B cell (primary cell): Measurements from ENCODE around the gene IQCH. TPM values are rescaled to one million over a fixed set of nuclear protein-coding genes. Genes with fewer than 3 reads are reported as not detected.

Experiments used
- ATAC-seq: fragments of 200-7000 bp; cut with Tn5 transposase; one replicate; pipeline ENCODE4 v1.10.0; 2021; ENCODE audit warnings: low read depth, mild to moderate bottlenecking, moderate number of reproducible peaks, moderate library complexity
- CTCF ChIA-PET: fragments of 350-600 bp; sonication (Branson Sonifier 250); formaldehyde crosslinking; loops from one replicate; lab custom pipeline; 2021; ENCODE audit warnings: antibody characterized with exemption, inconsistent platforms; lab: Charles Lee
- POLR2A ChIA-PET: fragments of 350-600 bp; sonication (Branson Sonifier 250); formaldehyde crosslinking; loops from one replicate; lab custom pipeline; 2021; ENCODE audit warnings: antibody characterized with exemption; lab: Charles Lee
- DNase-seq: peaks from one replicate; pipeline ENCODE4 v3.0.0; 2013
- H2AFZ ChIP-seq: 2 replicates; pipeline ENCODE4 v1.6.1; 2012; ENCODE audit warnings: mild to moderate bottlenecking, low read depth, low read length; ENCODE audit not compliant: insufficient read depth, poor library complexity, severe bottlenecking
- H3K27ac ChIP-seq, 2 donors: 1 replicate in 1 of 2; 2 replicates in 1 of 2; pipeline ENCODE4 v1.5.1; 2012 to 2013; ENCODE audit warnings: low read length in 2 of 2, mild to moderate bottlenecking in 2 of 2, moderate library complexity in 1 of 2
- H3K27me3 ChIP-seq, 4 experiments: fragments of 200-600 bp in 1 of 4; sonication (generic) in 1 of 4; replicated peaks in 1 of 4; 1 replicate in 2 of 4; 2 replicates in 2 of 4; pipeline versions ENCODE4 v1.6.1 to v1.7.0; 2013 to 2016; ENCODE audit warnings: low read length in 3 of 4, mild to moderate bottlenecking in 2 of 4, mixed read lengths in 1 of 4, moderate library complexity in 1 of 4; ENCODE audit not compliant: insufficient read depth in 4 of 4, control insufficient read depth in 3 of 4; ENCODE audit errors: control extremely low read depth in 1 of 4
- H3K36me3 ChIP-seq, 2 experiments: replicated peaks in 1 of 2; 1 replicate in 1 of 2; 2 replicates in 1 of 2; pipeline versions ENCODE4 v1.6.1 to v1.7.1; 2013; ENCODE audit warnings: low read length in 1 of 2; ENCODE audit not compliant: insufficient read depth in 2 of 2, control insufficient read depth in 1 of 2; ENCODE audit errors: control extremely low read depth in 1 of 2, extremely low read depth in 1 of 2
- H3K4me1 ChIP-seq, 2 donors: fragments of 200-600 bp in 1 of 2; sonication (generic) in 1 of 2; 1 replicate in 1 of 2; 2 replicates in 1 of 2; pipeline versions ENCODE4 v1.5.1 to v1.6.1; 2013 to 2017; ENCODE audit warnings: low read length in 2 of 2; ENCODE audit not compliant: control insufficient read depth in 2 of 2, insufficient read depth in 2 of 2
- H3K4me2 ChIP-seq: replicated peaks from 2 replicates; pipeline ENCODE3; 2012; ENCODE audit warnings: mild to moderate bottlenecking, low read depth, low read length; ENCODE audit not compliant: poor library complexity, severe bottlenecking
- H3K4me3 ChIP-seq, 5 experiments: fragments of 200-600 bp in 1 of 5; sonication (generic) in 1 of 5; 1 replicate in 3 of 5; 2 replicates in 2 of 5; pipeline versions ENCODE4 v1.5.1 to v1.7.0; 2011 to 2016; ENCODE audit warnings: low read length in 4 of 5, mild to moderate bottlenecking in 4 of 5, low read depth in 2 of 5, control low read depth in 1 of 5, moderate library complexity in 1 of 5; ENCODE audit not compliant: insufficient read depth in 1 of 5; ENCODE audit errors: control extremely low read depth in 1 of 5, extremely low read depth in 1 of 5
- H3K79me2 ChIP-seq: fragments of 200-600 bp; sonication (generic); one replicate; pipeline ENCODE4 v1.6.0; 2016; ENCODE audit warnings: low read length; ENCODE audit not compliant: control insufficient read depth, insufficient read depth
- H3K9ac ChIP-seq: fragments of 200-600 bp; sonication (generic); 2 replicates; pipeline ENCODE4 v1.6.1; 2017; ENCODE audit warnings: mild to moderate bottlenecking, low read length, moderate library complexity
- H3K9me3 ChIP-seq, 3 donors: one replicate each; pipeline versions ENCODE4 v1.6.1 to v1.7.1; 2013; ENCODE audit warnings: low read length in 2 of 3; ENCODE audit not compliant: control insufficient read depth in 2 of 3, insufficient read depth in 1 of 3; ENCODE audit errors: control extremely low read depth in 1 of 3
- H4K20me1 ChIP-seq: 2 replicates; pipeline ENCODE4 v1.6.0; 2012; ENCODE audit warnings: mild to moderate bottlenecking, low read length; ENCODE audit not compliant: insufficient read depth, control insufficient read depth, poor library complexity, severe bottlenecking
- H3K27ac Mint-ChIP-seq: one replicate; pipeline ENCODE4 v1.8.0; 2021; ENCODE audit warnings: mixed read lengths
- H3K27me3 Mint-ChIP-seq: one replicate; pipeline ENCODE4 v1.8.0; 2021; ENCODE audit warnings: mixed read lengths
- H3K4me1 Mint-ChIP-seq: one replicate; pipeline ENCODE4 v1.8.0; 2021; ENCODE audit warnings: mixed read lengths
- H3K4me3 Mint-ChIP-seq: one replicate; pipeline ENCODE4 v1.8.0; 2021; ENCODE audit warnings: mixed read lengths
- H3K9me3 Mint-ChIP-seq: one replicate; pipeline ENCODE4 v1.8.0; 2022; ENCODE audit warnings: mixed read lengths; ENCODE audit not compliant: insufficient read depth
- CTCF ChIP-seq: fragments of 200-600 bp; IDR thresholded peaks from one replicate; pipeline ENCODE4 v1.8.0; 2022; ENCODE audit warnings: antibody characterized with exemption, mild to moderate bottlenecking
- EZH2 ChIP-seq: IDR thresholded peaks from 2 replicates; pipeline ENCODE4 v1.6.1; 2012; ENCODE audit warnings: borderline replicate concordance, low read depth, mild to moderate bottlenecking, moderate library complexity, low read length; ENCODE audit not compliant: insufficient read depth, poor library complexity, severe bottlenecking
- WGBS: methylation state at CpG from one replicate; pipeline ENCODE4 v1.1.5; 2013; ENCODE audit warnings: missing lambda C conversion rate; ENCODE audit not compliant: insufficient coverage; 5-methylcytosine and 5-hydroxymethylcytosine counted together
- intact Hi-C: fragments of 100-400 bp; cut with micrococcal nuclease; formaldehyde crosslinking; loops from one replicate; pipeline ENCODE4 v1.10.0; 2022
- polyA plus RNA-seq: library from polyadenylated mRNA; depleted of rRNA; stranded (reverse); fragments of >200 nt; gene quantifications from 2 replicates; pipeline ENCODE4 v1.2.3, GENCODE V29; 2012
- total RNA-seq, 2 donors: library from RNA; stranded (reverse); fragments of 120-200 nt in 1 of 2; gene quantifications; 1 replicate in 1 of 2; 2 replicates in 1 of 2; pipeline versions ENCODE4 v1.2.3 to v1.2.4, GENCODE V29; 2013 to 2022

Gene IQCH
- total and polyA plus RNA-seq, 2 donors (not counting 1 experiment from before 2014, with no cell fraction given), result 1.6 TPM; not detected in 1

GRCh38 chr15:67472957-67473356, 218.4 kb downstream of the IQCH start:
- no peaks in the 10 kb centered on the region for H3K9me3 ChIP-seq
- TF ChIP-seq CTCF (no peak), EZH2 (no peak)
- H4K20me1 ChIP-seq, result no peaks in the 10 kb centered on the region
- H3K4me1 ChIP-seq, result no peaks in the 10 kb centered on the region
- no peak overlapping the region for H3K4me3 ChIP-seq
- no peak overlapping the region for H3K4me2 ChIP-seq
- no peak for ATAC-seq
- 100% methylated on average over 1 of the region's 1 CpG for WGBS
- no peaks in the 10 kb centered on the region for H3K79me2 ChIP-seq
- no peaks in the 10 kb centered on the region for H3K36me3 ChIP-seq
- Mint-ChIP-seq H3K4me1 (no peaks in the 10 kb centered on the region), H3K27me3 (no peaks in the 10 kb centered on the region), H3K4me3 (no peak overlapping the region), H3K9me3 (no peaks in the 10 kb centered on the region), H3K27ac (no peak overlapping the region)
- ChIA-PET POLR2A (no interaction called here), CTCF (interaction anchor here (1.2 kb wide), 1 partner anchor 16 kb away, joined by 4 read pairs; no protein-coding TSS in a partner anchor)
- no peak for DNase-seq
- no peaks in the 10 kb centered on the region for H3K27me3 ChIP-seq
- intact Hi-C loops, result no loop called here
- no peak overlapping the region for H2AFZ ChIP-seq
- H3K27ac ChIP-seq, result no peak overlapping the region
- H3K9ac ChIP-seq, result no peak overlapping the region

GRCh38 chr15:67474405-67475110, 220.0 kb downstream of the IQCH start:
- H3K27ac Mint-ChIP-seq, result no peak overlapping the region
- H3K4me3 Mint-ChIP-seq, result no peak overlapping the region
- ChIA-PET POLR2A (no interaction called here), CTCF (interaction anchor here (1.6 kb wide), 1 partner anchor 18 kb away, joined by 3 read pairs; no protein-coding TSS in a partner anchor)
- Histone ChIP-seq H4K20me1 (no peaks in the 10 kb centered on the region), H3K79me2 (no peaks in the 10 kb centered on the region), H2AFZ (no peak overlapping the region), H3K27me3 (no peaks in the 10 kb centered on the region), H3K9ac (no peak overlapping the region), H3K4me1 (no peaks in the 10 kb centered on the region), H3K9me3 (no peaks in the 10 kb centered on the region), H3K4me2 (no peak overlapping the region), H3K4me3 (no peak overlapping the region), H3K36me3 (no peaks in the 10 kb centered on the region), H3K27ac (no peak overlapping the region)
- H3K27me3 Mint-ChIP-seq, result no peaks in the 10 kb centered on the region
- WGBS, result 100% methylated on average over 4 of the region's 5 CpGs
- ATAC-seq (no peak), DNase-seq (no peak)
- H3K4me1 Mint-ChIP-seq, result no peaks in the 10 kb centered on the region
- intact Hi-C loops, result no loop called here
- no peak for TF ChIP-seq EZH2
- no peak for TF ChIP-seq CTCF
- no peaks in the 10 kb centered on the region for H3K9me3 Mint-ChIP-seq
